Left lung (tissue), 10 donors: ENCODE measurements around the gene IRGQ. TPM values are rescaled to one million over a fixed set of nuclear protein-coding genes. Genes with fewer than 3 reads are reported as not detected.
A peak's percentile ranks its signal among the peaks of the same experiment; 100 is the strongest.

Experiments used
- ATAC-seq: fragments of 200-7000 bp; cut with Tn5 transposase; one replicate; pipeline ENCODE4 v1.9.1; 2020; ENCODE audit warnings: moderate library complexity
- DNase-seq, 4 donors: peaks; one replicate each; pipeline ENCODE4 v3.0.0-alpha.2; 2013 to 2020
- H3K27ac ChIP-seq, 2 donors: fragments of 200-600 bp; sonication (generic) in 1 of 2; one replicate each; pipeline versions ENCODE4 v1.5.0 to v1.8.0; 2020 to 2021
- H3K27me3 ChIP-seq, 2 donors: fragments of 200-600 bp; sonication (generic) in 1 of 2; one replicate each; pipeline versions ENCODE4 v1.5.0 to v1.8.0; 2020 to 2021
- H3K36me3 ChIP-seq, 2 donors: fragments of 200-600 bp; sonication (generic) in 1 of 2; one replicate each; pipeline versions ENCODE4 v1.5.0 to v1.8.0; 2020 to 2021
- H3K4me1 ChIP-seq, 2 donors: fragments of 200-600 bp; one replicate each; pipeline ENCODE4 v1.8.0; 2021
- H3K4me3 ChIP-seq, 2 donors: fragments of 200-600 bp; sonication (generic) in 1 of 2; one replicate each; pipeline versions ENCODE4 v1.5.0 to v1.8.0; 2020 to 2021; ENCODE audit warnings: mild to moderate bottlenecking in 1 of 2
- H3K9me3 ChIP-seq, 2 donors: fragments of 200-600 bp; sonication (generic) in 1 of 2; one replicate each; pipeline versions ENCODE4 v1.5.0 to v1.8.0; 2020 to 2021
- intact Hi-C, 2 donors: fragments of 100-400 bp; cut with DNase I; formaldehyde crosslinking; loops; one replicate each; pipeline versions ENCODE4 v1.11.2 to v1.14.2; 2022
- polyA plus RNA-seq, 6 donors: library from polyadenylated mRNA; unstranded; fragments of 120-200 nt; gene quantifications; one replicate each; pipeline ENCODE4 v1.2.1, GENCODE V29; 2013; ENCODE audit not compliant: insufficient read length in 6 of 6
- total RNA-seq, 2 donors: library from RNA; stranded (reverse); fragmentation: NEBNext Ultra II Directional; extraction: Animal tissue kit (Norgen Biotek cat#: 25700); gene quantifications; one replicate each; pipeline ENCODE4 v1.2.1, GENCODE V29; 2021
- TF ChIP-seq, protein P1 (sequence below), 2 donors: fragments of 200-600 bp; sonication (generic) in 1 of 2; IDR thresholded peaks; one replicate each; pipeline versions ENCODE4 v1.5.0 to v1.8.0; 2021; ENCODE audit warnings: antibody characterized with exemption in 2 of 2
- donor health status: DM: no; HTN: yes; CAD: no.
- donor health status: DM: no; HTN: no; CAD: no.

The IRGQ gene
- total and polyA plus RNA-seq, 8 donors = 15.1 to 27.6 (median 17.7) TPM

DNA sequence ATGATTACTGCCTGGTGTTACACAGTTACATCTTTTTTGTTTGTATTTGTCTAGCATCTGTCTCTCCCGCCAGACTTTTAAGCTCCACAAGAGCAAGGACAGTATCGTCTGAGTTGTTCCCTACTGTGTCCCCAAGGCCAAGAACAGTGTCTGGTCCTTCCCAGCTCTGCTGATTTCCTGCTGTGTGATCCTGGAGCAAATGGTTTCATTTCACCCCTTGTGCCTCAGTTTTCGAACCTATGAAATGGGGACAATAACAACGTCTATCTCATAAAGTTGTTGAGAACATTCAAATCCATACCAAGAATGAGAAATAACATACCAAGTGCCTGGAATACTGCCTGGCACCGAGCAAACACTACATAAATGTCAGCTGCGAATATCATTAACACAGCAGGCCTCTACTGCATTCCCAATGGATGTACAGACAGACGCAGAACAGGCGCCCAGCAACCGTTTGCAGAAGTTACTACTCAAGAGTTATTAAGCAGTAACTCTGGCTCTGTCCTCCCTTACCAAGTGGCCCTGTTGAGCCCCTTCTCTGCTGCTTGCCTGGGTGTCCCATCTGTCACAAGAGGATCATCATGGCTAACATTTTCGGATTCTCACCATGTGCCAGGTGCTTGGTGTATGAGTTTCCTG is 32.0 kb downstream of the IRGQ start:
- no peak overlapping the region for H3K4me3 ChIP-seq
- ATAC-seq = no peak
- H3K9me3 ChIP-seq = no peaks in the 10 kb centered on the region
- H3K36me3 ChIP-seq = peaks cover 0 to 25% of the 10 kb centered on the region in 2 donors
- no peak for DNase-seq
- intact Hi-C loops = no loop called here
- TF ChIP-seq, protein P1, sequence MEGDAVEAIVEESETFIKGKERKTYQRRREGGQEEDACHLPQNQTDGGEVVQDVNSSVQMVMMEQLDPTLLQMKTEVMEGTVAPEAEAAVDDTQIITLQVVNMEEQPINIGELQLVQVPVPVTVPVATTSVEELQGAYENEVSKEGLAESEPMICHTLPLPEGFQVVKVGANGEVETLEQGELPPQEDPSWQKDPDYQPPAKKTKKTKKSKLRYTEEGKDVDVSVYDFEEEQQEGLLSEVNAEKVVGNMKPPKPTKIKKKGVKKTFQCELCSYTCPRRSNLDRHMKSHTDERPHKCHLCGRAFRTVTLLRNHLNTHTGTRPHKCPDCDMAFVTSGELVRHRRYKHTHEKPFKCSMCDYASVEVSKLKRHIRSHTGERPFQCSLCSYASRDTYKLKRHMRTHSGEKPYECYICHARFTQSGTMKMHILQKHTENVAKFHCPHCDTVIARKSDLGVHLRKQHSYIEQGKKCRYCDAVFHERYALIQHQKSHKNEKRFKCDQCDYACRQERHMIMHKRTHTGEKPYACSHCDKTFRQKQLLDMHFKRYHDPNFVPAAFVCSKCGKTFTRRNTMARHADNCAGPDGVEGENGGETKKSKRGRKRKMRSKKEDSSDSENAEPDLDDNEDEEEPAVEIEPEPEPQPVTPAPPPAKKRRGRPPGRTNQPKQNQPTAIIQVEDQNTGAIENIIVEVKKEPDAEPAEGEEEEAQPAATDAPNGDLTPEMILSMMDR (IDR thresholded peaks at IDR 0.05) = no peak
- H3K4me1 ChIP-seq = peaks cover 0 to 25% of the 10 kb centered on the region in 2 donors
- H3K27me3 ChIP-seq = no peaks in the 10 kb centered on the region
- H3K27ac ChIP-seq = peak overlapping the region in 1 of 2 donors; percentile 89

DNA sequence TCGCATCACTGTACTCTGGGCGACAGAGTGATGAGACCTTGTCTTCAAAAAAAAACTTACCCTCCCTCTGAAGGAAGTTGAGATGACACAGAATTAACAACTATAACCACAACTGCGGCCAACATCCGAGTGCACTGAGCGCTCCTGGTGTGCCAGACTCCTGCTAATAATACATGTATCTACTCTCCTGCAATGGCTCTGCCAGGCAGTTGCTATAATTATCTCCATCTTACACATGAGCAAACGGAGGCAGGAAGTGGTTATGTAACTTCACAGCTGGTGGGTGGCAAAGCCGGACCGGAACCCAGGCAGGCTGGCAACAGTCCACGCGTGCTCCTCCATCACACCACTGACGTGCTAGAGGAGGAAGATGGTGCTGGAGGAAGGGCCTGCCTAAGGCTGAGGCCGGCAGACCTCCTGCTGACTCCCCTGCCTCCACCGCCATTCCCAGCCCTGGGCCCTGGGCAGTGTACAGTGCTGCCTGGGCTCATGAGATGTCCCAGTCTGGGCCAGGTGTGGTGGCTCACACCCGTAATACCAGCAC is 33.2 kb downstream of the IRGQ start:
- ATAC-seq (peak; percentile 81), DNase-seq (peak in 3 of 4 donors; percentile 40 to 89 (median 87))
- Histone ChIP-seq H3K27ac (peak overlapping the region; percentile 65 to 89), H3K9me3 (no peaks in the 10 kb centered on the region), H3K4me3 (no peak overlapping the region), H3K27me3 (no peaks in the 10 kb centered on the region), H3K36me3 (peaks cover 0 to 30% of the 10 kb centered on the region in 2 donors), H3K4me1 (peaks cover 0 to 25% of the 10 kb centered on the region in 2 donors)
- intact Hi-C loops = no loop called here
- TF ChIP-seq, protein P1 (IDR thresholded peaks at IDR 0.05) = no peak

DNA sequence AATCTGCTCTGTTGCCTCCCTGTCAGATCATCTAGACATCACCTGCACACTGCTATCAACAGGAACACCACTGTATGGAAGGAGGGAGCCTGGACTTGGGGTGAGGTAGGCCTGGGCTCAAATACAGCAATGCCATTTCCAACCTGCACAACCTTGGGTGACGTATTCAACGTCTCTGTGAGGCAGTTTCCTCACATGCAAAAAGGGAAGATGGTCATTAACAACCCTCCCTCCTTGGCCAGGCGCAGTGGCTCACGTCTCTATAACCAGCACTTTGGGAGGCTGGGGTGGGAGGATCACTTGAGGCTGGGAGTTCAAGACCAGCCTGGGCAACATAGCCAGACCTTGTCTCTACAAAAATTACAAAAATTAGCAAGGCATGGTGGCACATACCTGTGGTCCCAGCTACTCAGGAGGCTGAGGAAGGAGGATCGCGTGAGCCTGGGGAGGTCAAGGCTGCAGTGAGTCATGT is 33.7 kb downstream of the IRGQ start:
- no peak for DNase-seq
- peaks cover 0 to 25% of the 10 kb centered on the region in 2 donors for H3K4me1 ChIP-seq
- peak overlapping the region; percentile 21 to 89 for H3K27ac ChIP-seq
- no peaks in the 10 kb centered on the region for H3K9me3 ChIP-seq
- H3K36me3 ChIP-seq = peaks cover 0 to 30% of the 10 kb centered on the region in 2 donors
- intact Hi-C loops = no loop called here
- ATAC-seq = no peak
- TF ChIP-seq, protein P1 (IDR thresholded peaks at IDR 0.05) = no peak
- H3K4me3 ChIP-seq = no peak overlapping the region
- no peaks in the 10 kb centered on the region for H3K27me3 ChIP-seq

DNA sequence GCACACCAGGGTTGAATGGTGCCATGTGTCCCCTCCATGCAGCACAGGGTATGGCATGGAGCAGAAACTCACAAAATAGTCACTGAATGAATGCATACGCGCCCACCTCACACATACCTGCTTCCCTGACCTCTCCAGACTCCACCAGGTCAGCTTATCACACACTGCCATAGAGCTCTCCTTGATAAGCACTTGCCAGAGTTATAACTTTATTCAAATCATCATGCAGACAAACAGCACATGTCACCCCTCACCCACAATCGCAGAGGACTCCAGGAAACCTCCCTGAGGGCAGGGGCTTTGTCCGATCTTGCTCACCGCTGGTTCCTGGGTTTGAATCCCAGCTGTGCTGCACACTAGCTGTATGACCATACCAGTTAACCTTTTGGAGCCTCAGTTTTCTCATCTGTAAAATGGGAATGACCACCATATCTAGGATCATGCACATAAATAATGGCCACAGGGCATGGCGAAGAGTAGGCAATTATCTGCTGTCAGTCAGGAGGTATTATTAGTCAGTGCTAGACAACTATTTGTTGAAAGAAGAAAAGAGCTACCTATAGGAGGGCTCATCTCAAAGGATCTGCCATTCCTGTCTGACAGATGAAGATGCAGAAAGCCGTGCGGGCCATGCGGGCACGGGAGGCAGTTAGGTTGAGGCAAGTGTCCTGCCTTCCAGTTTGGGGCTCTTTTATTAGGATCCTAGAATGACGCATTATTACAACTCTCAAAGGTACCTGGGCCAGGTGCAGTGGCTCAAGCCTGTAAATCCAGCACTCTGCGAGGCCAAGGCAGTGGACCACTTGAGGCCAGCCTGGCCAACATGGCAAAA is 34.6 kb downstream of the IRGQ start:
- TF ChIP-seq, protein P1 (IDR thresholded peaks at IDR 0.05) = no peak
- no peaks in the 10 kb centered on the region for H3K9me3 ChIP-seq
- peak overlapping the region in 1 of 2 donors; percentile 89 for H3K27ac ChIP-seq
- no peak overlapping the region for H3K4me3 ChIP-seq
- ATAC-seq (no peak), DNase-seq (no peak)
- H3K36me3 ChIP-seq = peaks cover 0 to 31% of the 10 kb centered on the region in 2 donors
- intact Hi-C loops = no loop called here
- no peaks in the 10 kb centered on the region for H3K27me3 ChIP-seq
- H3K4me1 ChIP-seq = peaks cover 0 to 25% of the 10 kb centered on the region in 2 donors

DNA sequence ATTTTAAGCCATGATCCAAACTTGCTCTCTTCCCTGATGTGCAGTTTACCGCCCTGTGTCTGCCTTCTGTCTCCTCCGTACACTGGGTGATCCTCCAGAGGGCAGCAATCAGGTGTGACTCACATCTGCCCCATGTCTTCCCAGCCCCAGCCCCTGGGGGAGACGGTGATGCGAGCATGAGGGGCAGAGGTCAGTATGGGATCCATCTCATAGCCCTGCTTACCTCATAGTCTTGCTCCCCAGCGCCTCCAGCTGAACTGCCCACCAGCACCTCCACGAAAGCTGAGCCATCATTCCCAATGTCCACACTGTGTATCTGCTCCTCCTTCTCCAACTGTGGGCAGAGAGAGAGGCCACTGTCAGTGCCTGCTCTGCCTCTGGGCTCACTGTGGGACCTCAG is 35.2 kb downstream of the IRGQ start:
- intact Hi-C loops = no loop called here
- H3K36me3 ChIP-seq = peaks cover 0 to 35% of the 10 kb centered on the region in 2 donors
- ATAC-seq = no peak

More for the DNA sequence above, 35.2 kb downstream of the IRGQ start:
- Histone ChIP-seq H3K27ac (no peak overlapping the region), H3K4me3 (no peak overlapping the region), H3K9me3 (no peaks in the 10 kb centered on the region), H3K4me1 (peaks cover 0 to 25% of the 10 kb centered on the region in 2 donors), H3K27me3 (no peaks in the 10 kb centered on the region)
- TF ChIP-seq, protein P1 (IDR thresholded peaks at IDR 0.05) = no peak
- peak in 1 of 4 donors; percentile 17 for DNase-seq
